Smooth muscle cell (in vitro differentiated cells): Measurements from ENCODE around the gene SAXO1. TPM values are rescaled to one million over a fixed set of nuclear protein-coding genes. Genes with fewer than 3 reads are reported as not detected.

Source experiments
- DNase-seq: peaks from one replicate; lab custom pipeline; 2025; ENCODE audit not compliant: unreplicated experiment; lab: John Stamatoyannopoulos, UW
- H2AFZ ChIP-seq: fragments of 200-600 bp; sonication (generic); 2 replicates; pipeline ENCODE4 v1.6.0; 2016; ENCODE audit warnings: antibody characterized with exemption, low read depth, mild to moderate bottlenecking
- H3F3A ChIP-seq: fragments of 200-600 bp; sonication (generic); 2 replicates; pipeline ENCODE4 v1.6.0; 2017; ENCODE audit warnings: antibody characterized with exemption, low read depth
- H3K27ac ChIP-seq: fragments of 200-600 bp; sonication (generic); 2 replicates; pipeline ENCODE4 v1.5.1; 2016; ENCODE audit warnings: low read depth, mild to moderate bottlenecking
- H3K27me3 ChIP-seq: fragments of 200-600 bp; sonication (generic); 2 replicates; pipeline ENCODE4 v1.6.1; 2016; ENCODE audit warnings: low read depth, mild to moderate bottlenecking
- H3K36me3 ChIP-seq: fragments of 200-600 bp; sonication (generic); 2 replicates; pipeline ENCODE4 v1.5.1; 2016; ENCODE audit warnings: low read depth
- H3K4me1 ChIP-seq: fragments of 200-600 bp; sonication (generic); 2 replicates; pipeline ENCODE4 v1.5.1; 2016; ENCODE audit warnings: low read depth
- H3K4me2 ChIP-seq: fragments of 200-600 bp; sonication (generic); 2 replicates; pipeline ENCODE4 v1.6.0; 2016; ENCODE audit warnings: mild to moderate bottlenecking
- H3K4me3 ChIP-seq: fragments of 200-600 bp; sonication (generic); 2 replicates; pipeline ENCODE4 v1.5.1; 2016; ENCODE audit warnings: mild to moderate bottlenecking
- H3K79me2 ChIP-seq: fragments of 200-600 bp; sonication (generic); 2 replicates; pipeline ENCODE4 v1.6.0; 2016; ENCODE audit warnings: low read depth, mild to moderate bottlenecking
- H3K9ac ChIP-seq: fragments of 200-600 bp; sonication (generic); 2 replicates; pipeline ENCODE4 v1.6.0; 2016; ENCODE audit warnings: low read depth
- H3K9me3 ChIP-seq: fragments of 200-600 bp; sonication (generic); replicated peaks from 2 replicates; pipeline ENCODE4 v1.5.1; 2016; ENCODE audit warnings: low read depth
- H4K20me1 ChIP-seq: fragments of 200-600 bp; sonication (generic); 2 replicates; pipeline ENCODE4 v1.6.0; 2016; ENCODE audit warnings: low read depth
- WGBS: methylation state at CpG from one replicate; pipeline ENCODE4 v1.1.7; 2016; ENCODE audit warnings: low lambda C conversion rate; 5-methylcytosine and 5-hydroxymethylcytosine counted together
- polyA plus RNA-seq: library from polyadenylated mRNA; unstranded; fragments of >200 nt; fragmentation: Nextera tagmentation; extraction: Ambion mirVana; gene quantifications from 2 replicates; pipeline ENCODE4 v1.2.1, GENCODE V29; 2016
- total RNA-seq: library from RNA; depleted of rRNA; stranded (reverse); fragments of >200 nt; gene quantifications from 2 replicates; pipeline ENCODE4 v1.2.3, GENCODE V29; 2014
- TF ChIP-seq, protein P1 (sequence below): fragments of 200-600 bp; sonication (generic); IDR thresholded peaks from 2 replicates; pipeline ENCODE4 v1.5.1; 2017; ENCODE audit warnings: borderline replicate concordance, mild to moderate bottlenecking, antibody characterized with exemption; ENCODE audit not compliant: insufficient read depth, poor library complexity, severe bottlenecking

Gene SAXO1
- total and polyA plus RNA-seq, 2 experiments from 2014 or later: 0.08 TPM; not detected in 1

- no peak for DNase-seq
- H3K27me3 ChIP-seq: no peaks in the 10 kb centered on the region
Measured at GRCh38 chr9:18926513-18926912, 106.5 kb downstream of the SAXO1 start.

GRCh38 chr9:18925880-18926279, 107.1 kb downstream of the SAXO1 start:
- Histone ChIP-seq H3K9me3 (no peaks in the 10 kb centered on the region), H3K4me3 (no peak overlapping the region), H3K27ac (no peak overlapping the region), H3F3A (no peaks in the 10 kb centered on the region), H4K20me1 (no peaks in the 10 kb centered on the region), H3K4me2 (no peak overlapping the region), H3K4me1 (no peaks in the 10 kb centered on the region), H2AFZ (no peak overlapping the region), H3K36me3 (no peaks in the 10 kb centered on the region), H3K27me3 (no peaks in the 10 kb centered on the region), H3K9ac (no peak overlapping the region), H3K79me2 (no peaks in the 10 kb centered on the region)
- DNase-seq: no peak
- TF ChIP-seq, protein P1, sequence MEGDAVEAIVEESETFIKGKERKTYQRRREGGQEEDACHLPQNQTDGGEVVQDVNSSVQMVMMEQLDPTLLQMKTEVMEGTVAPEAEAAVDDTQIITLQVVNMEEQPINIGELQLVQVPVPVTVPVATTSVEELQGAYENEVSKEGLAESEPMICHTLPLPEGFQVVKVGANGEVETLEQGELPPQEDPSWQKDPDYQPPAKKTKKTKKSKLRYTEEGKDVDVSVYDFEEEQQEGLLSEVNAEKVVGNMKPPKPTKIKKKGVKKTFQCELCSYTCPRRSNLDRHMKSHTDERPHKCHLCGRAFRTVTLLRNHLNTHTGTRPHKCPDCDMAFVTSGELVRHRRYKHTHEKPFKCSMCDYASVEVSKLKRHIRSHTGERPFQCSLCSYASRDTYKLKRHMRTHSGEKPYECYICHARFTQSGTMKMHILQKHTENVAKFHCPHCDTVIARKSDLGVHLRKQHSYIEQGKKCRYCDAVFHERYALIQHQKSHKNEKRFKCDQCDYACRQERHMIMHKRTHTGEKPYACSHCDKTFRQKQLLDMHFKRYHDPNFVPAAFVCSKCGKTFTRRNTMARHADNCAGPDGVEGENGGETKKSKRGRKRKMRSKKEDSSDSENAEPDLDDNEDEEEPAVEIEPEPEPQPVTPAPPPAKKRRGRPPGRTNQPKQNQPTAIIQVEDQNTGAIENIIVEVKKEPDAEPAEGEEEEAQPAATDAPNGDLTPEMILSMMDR: no peak

More at GRCh38 chr9:18926513-18926912, 106.5 kb downstream of the SAXO1 start:
- Histone ChIP-seq H3K79me2 (no peaks in the 10 kb centered on the region), H3K9ac (no peak overlapping the region), H2AFZ (no peak overlapping the region), H3F3A (no peaks in the 10 kb centered on the region), H3K9me3 (no peaks in the 10 kb centered on the region), H3K36me3 (no peaks in the 10 kb centered on the region), H3K27ac (no peak overlapping the region), H3K4me1 (no peaks in the 10 kb centered on the region), H4K20me1 (no peaks in the 10 kb centered on the region), H3K4me3 (no peak overlapping the region), H3K4me2 (no peak overlapping the region)
- TF ChIP-seq, protein P1: no peak
- 93% methylated on average over 3 of the region's 3 CpGs for WGBS

DNA sequence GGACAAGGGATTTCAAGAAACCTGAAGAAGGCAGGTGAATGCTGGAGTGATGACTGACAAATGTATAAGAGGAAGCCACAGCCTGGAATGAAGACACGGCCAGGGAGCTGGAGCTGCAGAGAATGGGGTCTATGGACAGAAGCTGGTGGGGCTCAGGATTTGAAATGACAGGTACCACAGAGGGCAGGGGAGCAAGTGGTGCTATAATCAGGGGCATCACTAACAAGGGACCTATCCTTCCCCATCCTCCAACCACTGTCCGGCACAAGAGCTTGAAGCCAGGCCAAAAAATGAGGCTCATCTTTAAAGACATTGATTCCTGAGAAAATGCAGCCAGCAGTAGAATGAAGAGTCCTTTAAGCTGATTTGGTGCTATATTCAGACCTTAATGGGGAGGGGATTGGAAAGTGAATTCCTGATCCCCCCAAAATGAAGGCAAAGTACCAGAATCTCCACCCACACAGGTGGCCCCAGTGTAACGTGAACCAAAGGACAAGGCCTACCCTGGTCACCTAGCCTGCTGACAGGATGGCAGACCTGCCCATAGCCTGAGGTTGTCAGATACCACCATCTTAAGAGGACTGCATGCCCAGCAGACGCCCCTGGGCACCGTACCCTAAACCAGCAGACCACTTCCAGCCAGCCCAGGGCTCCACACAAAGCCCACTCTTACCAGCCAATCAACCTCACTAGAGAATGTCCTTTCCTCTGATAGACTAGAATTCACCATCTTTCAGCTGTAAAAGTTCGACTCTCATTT, 109.2 kb downstream of the SAXO1 start:
- Histone ChIP-seq H3K4me2 (no peak overlapping the region), H3F3A (no peaks in the 10 kb centered on the region), H3K9ac (no peak overlapping the region), H4K20me1 (no peaks in the 10 kb centered on the region), H3K27ac (no peak overlapping the region), H3K36me3 (no peaks in the 10 kb centered on the region), H3K79me2 (no peaks in the 10 kb centered on the region), H3K4me1 (no peaks in the 10 kb centered on the region), H3K4me3 (no peak overlapping the region), H3K27me3 (no peaks in the 10 kb centered on the region), H2AFZ (no peak overlapping the region), H3K9me3 (no peaks in the 10 kb centered on the region)
- WGBS: 88% methylated on average over 6 of the region's 6 CpGs
- TF ChIP-seq, protein P1: no peak
- DNase-seq: no peak

DNA sequence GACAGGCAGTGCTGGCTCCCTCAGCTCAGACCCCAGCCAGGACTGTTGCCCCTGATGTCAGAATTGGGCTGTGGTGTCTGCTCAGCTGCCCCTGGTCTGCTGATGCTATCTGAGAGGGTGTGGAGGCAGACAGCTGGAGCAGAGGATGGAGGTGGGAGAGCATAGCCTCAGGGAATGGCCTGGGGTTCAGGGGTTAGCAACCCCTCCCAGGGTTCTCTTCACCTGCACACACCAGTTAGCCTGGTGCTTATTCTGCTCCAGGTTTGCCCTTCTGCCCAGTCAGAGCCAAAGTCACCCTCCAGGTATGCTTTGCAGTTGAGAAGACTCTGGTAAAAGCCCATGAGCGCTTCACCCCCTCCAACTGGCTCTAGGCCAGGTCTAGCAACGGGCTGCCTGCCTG, 109.8 kb downstream of the SAXO1 start:
- Histone ChIP-seq H2AFZ (no peak overlapping the region), H3K9me3 (no peaks in the 10 kb centered on the region)
- 76% methylated on average over 2 of the region's 2 CpGs for WGBS

More for the DNA sequence above, 109.8 kb downstream of the SAXO1 start:
- no peak for DNase-seq
- Histone ChIP-seq H3K27me3 (no peaks in the 10 kb centered on the region), H3K4me2 (no peak overlapping the region), H3K4me1 (no peaks in the 10 kb centered on the region), H3K36me3 (no peaks in the 10 kb centered on the region), H3K9ac (no peak overlapping the region), H3K4me3 (no peak overlapping the region), H3K79me2 (no peaks in the 10 kb centered on the region), H3F3A (no peaks in the 10 kb centered on the region), H3K27ac (no peak overlapping the region), H4K20me1 (no peaks in the 10 kb centered on the region)
- TF ChIP-seq, protein P1: no peak
